Measurements from ENCODE around the gene AGFG2.

Gene AGFG2

DNA sequence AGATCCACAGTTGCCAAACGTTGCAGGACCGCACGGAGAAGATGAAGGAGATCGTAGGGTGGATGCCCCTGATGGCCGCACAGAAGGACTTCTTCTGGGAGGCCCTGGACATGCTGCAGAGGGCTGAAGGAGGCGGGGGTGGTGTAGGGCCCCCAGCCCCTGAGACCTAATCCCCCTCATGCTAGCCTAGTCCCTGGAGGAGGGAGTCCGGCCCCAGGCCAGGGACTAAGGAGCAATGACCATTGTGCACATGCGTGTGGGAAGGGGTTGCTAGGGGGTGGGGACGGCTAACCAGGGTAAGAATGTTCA, 61.7 kb downstream of the AGFG2 start:
- TF ChIP-seq, protein P1, sequence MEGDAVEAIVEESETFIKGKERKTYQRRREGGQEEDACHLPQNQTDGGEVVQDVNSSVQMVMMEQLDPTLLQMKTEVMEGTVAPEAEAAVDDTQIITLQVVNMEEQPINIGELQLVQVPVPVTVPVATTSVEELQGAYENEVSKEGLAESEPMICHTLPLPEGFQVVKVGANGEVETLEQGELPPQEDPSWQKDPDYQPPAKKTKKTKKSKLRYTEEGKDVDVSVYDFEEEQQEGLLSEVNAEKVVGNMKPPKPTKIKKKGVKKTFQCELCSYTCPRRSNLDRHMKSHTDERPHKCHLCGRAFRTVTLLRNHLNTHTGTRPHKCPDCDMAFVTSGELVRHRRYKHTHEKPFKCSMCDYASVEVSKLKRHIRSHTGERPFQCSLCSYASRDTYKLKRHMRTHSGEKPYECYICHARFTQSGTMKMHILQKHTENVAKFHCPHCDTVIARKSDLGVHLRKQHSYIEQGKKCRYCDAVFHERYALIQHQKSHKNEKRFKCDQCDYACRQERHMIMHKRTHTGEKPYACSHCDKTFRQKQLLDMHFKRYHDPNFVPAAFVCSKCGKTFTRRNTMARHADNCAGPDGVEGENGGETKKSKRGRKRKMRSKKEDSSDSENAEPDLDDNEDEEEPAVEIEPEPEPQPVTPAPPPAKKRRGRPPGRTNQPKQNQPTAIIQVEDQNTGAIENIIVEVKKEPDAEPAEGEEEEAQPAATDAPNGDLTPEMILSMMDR (IDR thresholded peaks at IDR 0.05; ENCODE audit: low read depth, low read length) = no peak
- no peak overlapping the region for H3K4me3 ChIP-seq (ENCODE audit: low read depth, low read length)
- in situ Hi-C loops (cut with HindIII; ENCODE audit: low sequenced_read_pairs) = no loop called here
- DNase-seq (ENCODE audit: low read depth, low spot score) = no peak

DNA sequence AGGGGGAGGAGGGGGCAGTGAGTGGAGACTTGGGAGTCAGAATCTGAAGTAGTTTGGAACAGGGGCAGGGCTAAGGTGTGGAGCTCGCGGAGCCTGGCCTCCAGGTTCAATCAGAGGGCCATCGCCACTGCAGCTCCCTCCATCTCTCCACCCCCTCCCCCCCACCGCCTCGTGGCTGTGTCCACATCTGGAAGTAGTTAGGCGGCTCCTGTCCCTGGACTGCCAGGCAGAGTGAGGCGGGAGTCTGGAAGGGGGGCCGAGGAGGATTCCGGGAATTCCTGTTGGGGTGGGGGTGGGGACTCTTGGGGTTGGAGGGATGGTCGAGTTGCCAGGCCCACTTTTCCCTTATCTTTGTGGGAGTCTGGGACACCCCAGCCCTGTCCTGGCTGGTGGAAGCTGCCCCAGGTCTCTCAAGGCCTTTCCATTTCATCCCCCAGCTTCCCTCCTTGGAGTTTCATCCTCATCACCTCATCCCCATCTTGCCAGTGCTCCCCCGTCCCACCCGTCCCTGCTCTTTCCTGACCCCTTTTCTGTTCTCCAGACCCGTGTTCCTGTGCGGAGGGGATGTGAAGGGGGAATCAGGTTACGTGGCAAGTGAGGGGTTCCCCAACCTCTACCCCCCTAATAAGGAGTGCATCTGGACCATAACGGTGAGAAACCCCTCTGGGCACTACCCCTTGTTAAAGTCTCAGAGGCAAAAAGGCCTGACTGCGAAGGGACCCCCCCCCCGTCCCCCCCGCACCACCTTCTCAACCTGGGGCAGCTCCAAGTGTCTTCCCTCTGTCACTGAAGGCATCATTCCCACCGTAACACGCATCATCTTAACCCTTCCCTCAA, 64.1 kb downstream of the AGFG2 start:
- TF ChIP-seq, protein P1 (IDR thresholded peaks at IDR 0.05; ENCODE audit: low read depth, low read length) = no peak
- peak overlapping the region; percentile 53 for H3K4me3 ChIP-seq (ENCODE audit: low read depth, low read length)
- in situ Hi-C loops (cut with HindIII; ENCODE audit: low sequenced_read_pairs) = no loop called here

DNA sequence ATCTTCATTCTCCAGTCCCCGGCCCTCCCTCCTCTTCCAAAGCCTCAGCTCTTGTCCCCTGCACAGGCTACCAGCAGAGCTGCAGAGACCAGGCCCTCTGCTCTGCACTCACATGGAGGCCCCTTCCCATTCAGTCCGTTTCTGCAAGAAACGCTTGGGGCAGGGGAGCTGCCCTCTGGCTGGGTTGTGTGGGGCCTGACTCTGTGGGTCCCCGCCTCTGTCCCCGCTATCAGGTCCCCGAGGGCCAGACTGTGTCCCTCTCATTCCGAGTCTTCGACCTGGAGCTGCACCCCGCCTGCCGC, 64.7 kb downstream of the AGFG2 start:
- TF ChIP-seq, protein P1 (IDR thresholded peaks at IDR 0.05; ENCODE audit: low read depth, low read length) = no peak
- DNase-seq (ENCODE audit: low read depth, low spot score) = peak; percentile 43
- in situ Hi-C loops (cut with HindIII; ENCODE audit: low sequenced_read_pairs) = no loop called here
- peak overlapping the region; percentile 53 for H3K4me3 ChIP-seq (ENCODE audit: low read depth, low read length)

More for the DNA sequence above, 64.1 kb downstream of the AGFG2 start:
- peak; percentile 89 for DNase-seq (ENCODE audit: low read depth, low spot score)

DNA sequence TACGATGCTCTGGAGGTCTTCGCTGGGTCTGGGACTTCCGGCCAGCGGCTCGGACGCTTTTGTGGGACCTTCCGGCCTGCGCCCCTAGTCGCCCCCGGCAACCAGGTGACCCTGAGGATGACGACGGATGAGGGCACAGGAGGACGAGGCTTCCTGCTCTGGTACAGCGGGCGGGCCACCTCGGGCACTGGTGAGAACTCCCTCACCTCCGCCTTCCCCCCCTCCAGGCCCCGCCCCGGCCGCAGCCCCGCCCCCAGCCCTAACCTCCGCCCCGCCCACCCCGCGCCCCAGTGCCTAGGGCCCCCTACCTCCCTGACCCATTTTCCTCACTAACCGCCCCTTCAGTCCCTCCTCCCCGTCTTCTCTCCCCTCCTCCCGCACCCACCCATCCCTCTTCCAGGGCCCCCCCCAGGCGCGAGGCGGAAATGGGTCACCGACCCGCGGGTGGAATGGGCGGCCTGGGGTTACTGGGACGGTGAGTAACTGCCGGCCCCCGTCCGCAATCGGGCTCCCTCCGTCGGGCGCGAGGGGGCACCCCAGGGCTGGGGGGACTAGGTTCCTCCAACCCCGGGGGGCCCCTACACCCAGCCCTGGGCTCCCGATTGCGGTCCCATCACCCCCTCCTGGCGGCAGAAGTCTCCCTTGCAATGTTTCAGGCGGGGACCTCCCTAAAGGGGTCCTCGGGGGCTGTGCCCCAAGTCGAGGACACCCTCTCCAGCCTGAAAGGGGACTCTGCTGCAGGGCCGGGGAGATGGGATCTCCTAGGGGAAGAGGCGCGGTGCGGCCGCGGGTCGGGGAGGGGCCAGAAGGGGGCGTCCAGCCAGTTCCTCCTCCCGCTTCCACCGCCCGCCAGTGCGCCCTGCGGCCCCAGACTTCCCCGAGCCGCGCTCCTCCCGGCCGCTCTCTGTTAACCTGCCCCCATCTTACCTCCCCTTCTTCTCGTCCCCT, 65.3 kb downstream of the AGFG2 start:
- H3K4me3 ChIP-seq (ENCODE audit: low read depth, low read length) = peak overlapping the region; percentile 53
- peak; percentile 84 for DNase-seq (ENCODE audit: low read depth, low spot score)
- TF ChIP-seq, protein P1 (IDR thresholded peaks at IDR 0.05; ENCODE audit: low read depth, low read length) = peak; percentile 50
- in situ Hi-C loops (cut with HindIII; ENCODE audit: low sequenced_read_pairs) = no loop called here

DNA sequence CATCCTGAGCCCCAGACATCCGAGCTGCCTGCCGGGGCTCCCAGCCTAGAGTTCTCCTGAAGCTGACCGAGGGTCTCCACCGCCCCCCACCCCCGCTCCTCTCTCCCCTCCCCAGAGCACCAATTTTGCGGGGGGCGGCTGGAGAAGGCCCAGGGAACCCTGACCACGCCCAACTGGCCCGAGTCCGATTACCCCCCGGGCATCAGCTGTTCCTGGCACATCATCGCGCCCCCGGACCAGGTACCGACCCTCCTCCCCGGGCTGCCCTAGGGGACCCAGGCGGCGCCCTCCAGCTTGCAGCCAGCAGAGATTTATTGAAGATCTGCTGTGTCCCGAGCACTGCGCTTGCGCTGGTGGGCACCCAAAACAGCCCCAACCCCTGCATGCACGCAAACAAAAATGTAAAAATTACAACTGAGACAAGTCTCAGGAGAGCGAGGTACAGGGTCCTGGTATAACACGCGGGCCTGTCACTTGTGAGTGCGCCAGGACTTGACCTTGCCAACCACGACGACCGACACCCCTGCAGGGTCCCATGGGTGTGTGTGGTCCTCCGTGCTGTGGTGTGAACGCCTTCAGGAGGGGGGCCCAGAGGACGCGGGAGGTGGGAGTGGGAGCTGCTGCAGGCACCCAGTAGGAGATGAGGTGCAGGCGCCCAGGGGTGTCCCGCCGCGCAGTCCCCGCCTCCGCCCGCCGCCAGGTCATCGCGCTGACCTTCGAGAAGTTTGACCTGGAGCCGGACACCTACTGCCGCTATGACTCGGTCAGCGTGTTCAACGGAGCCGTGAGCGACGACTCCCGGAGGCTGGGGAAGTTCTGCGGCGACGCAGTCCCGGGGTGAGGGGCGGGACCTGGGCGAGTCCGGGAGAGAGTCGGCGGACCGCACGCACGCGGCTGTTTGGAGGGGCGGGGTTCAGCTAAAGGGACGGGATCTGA, 66.2 kb downstream of the AGFG2 start:
- TF ChIP-seq, protein P1 (IDR thresholded peaks at IDR 0.05; ENCODE audit: low read depth, low read length) = no peak
- in situ Hi-C loops (cut with HindIII; ENCODE audit: low sequenced_read_pairs) = no loop called here
- H3K4me3 ChIP-seq (ENCODE audit: low read depth, low read length) = peak overlapping the region; percentile 53
- peak; percentile 22 for DNase-seq (ENCODE audit: low read depth, low spot score)

DNA sequence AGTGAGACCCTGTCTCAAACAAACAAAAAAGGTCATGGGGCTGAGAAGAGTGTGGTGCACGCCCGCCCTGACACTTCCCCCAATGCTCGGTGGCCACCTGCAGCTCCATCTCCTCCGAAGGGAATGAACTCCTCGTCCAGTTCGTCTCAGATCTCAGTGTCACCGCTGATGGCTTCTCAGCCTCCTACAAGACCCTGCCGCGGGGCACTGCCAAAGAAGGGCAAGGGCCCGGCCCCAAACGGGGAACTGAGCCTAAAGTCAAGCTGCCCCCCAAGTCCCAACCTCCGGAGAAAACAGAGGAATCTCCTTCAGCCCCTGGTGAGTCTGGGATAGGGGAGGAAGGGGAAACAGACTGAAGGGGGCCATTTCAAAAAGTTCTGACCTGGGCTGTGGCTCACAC, 67.3 kb downstream of the AGFG2 start:
- in situ Hi-C loops (cut with HindIII; ENCODE audit: low sequenced_read_pairs) = no loop called here
- DNase-seq (ENCODE audit: low read depth, low spot score) = no peak
- TF ChIP-seq, protein P1 (IDR thresholded peaks at IDR 0.05; ENCODE audit: low read depth, low read length) = no peak
- no peak overlapping the region for H3K4me3 ChIP-seq (ENCODE audit: low read depth, low read length)

All from astrocyte of the spinal cord (primary cell).